Gastrocnemius medialis (tissue), 4 donors: ENCODE results near the gene CHST11.
"Not testable (repeated sequence)": the region's sequence is repeated elsewhere in the genome, so short reads cannot be mapped to it uniquely, and the experiment has no call there.

ENCODE experiments used
- CTCF ChIP-seq, 5 experiments: fragments of 450-650 bp in 3 of 5; fragments of 200-600 bp in 2 of 5; sonication (generic) in 2 of 5; IDR thresholded peaks in 4 of 5; conservative IDR thresholded peaks in 1 of 5; 1 replicate in 4 of 5; 2 replicates in 1 of 5; pipeline ENCODE4 v1.5.1; 2016 to 2019; ENCODE audit warnings: antibody characterized with exemption in 5 of 5, mild to moderate bottlenecking in 3 of 5, moderate library complexity in 3 of 5
- POLR2A ChIP-seq, 2 donors: fragments of 450-650 bp; IDR thresholded peaks; one replicate each; pipeline ENCODE4 v1.6.1; 2017; ENCODE audit warnings: antibody characterized with exemption in 2 of 2, mild to moderate bottlenecking in 2 of 2, moderate library complexity in 2 of 2

DNA sequence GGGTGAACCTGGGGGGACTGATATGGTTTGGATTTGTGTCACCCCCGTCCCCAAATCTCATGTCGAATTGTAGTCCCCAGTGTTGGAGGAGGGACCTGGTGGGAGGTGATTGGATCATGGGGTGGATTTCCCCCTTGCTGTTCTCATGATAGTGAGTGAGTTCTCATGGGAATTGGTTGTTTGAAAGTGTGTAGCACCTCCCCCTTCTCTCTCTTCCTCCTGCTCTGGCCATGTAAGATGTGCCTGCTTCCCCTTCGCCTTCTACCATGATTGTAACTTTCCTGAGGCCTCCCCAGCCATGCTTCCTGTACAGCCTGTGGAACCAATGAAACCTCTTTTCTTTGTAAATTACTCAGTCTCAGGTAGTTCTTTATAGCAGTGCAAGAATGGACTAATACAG is 156.6 kb downstream of the CHST11 start:
- TF ChIP-seq POLR2A (IDR thresholded peaks at IDR 0.05); CTCF (IDR thresholded peaks at IDR 0.05 in 4 of 5, conservative IDR thresholded peaks at IDR 0.05 in 1 of 5): not testable (repeated sequence)
